HG03558 (cell line): ENCODE data around the gene FGF14.
A peak's percentile ranks its signal among the peaks of the same experiment; 100 is the strongest.

Experiments
- ATAC-seq: cut with Tn5 transposase; IDR thresholded peaks from one replicate; pipeline ENCODE4 v1.9.1; 2021; ENCODE audit warnings: moderate number of reproducible peaks; ENCODE audit not compliant: unreplicated experiment; ENCODE audit errors: extremely low read depth

The FGF14 gene

GRCh38 chr13:101959016-101959415, 442.8 kb downstream of the FGF14 start:
- ATAC-seq: no peak

DNA sequence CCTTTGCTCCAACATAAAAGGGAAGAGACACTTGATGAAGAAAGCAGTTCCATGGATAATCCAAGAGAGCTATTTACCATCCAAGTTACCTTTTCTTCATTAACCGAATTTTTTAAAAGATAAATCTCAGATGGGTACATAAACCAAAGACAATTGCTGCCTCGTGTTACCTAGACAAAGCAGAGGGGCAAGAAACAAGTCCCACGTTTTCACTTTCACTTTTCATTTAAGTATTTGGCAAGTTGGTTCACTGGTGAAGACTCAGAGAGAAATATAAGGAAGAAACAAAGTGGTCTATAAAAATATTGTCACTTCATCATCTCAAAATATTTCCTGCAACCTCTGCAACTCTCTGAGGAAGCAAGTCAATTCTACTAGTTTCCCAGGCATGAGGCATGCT, 446.1 kb downstream of the FGF14 start:
- ATAC-seq: no peak

GRCh38 chr13:101951114-101951513, 450.7 kb downstream of the FGF14 start:
- no peak for ATAC-seq

DNA sequence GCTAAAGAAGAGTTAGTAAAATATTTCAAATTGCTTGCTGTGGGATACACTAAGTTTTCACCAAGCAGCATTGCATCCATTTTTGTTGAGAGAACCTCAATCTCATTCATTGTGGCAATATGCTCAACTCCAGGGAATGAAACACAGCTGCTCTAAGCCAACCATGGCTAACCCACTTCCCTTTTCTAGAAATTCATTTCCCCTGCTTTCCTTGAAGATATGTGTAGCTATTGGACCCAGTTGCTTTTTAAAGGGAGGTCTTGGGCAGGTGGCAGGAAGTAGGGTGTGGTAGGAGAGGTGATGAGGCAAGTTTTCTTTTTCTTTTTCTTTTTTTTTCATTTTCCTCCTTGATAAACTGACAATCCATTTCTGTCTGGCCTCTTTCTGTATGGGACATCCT, 452.2 kb downstream of the FGF14 start:
- ATAC-seq: no peak

DNA sequence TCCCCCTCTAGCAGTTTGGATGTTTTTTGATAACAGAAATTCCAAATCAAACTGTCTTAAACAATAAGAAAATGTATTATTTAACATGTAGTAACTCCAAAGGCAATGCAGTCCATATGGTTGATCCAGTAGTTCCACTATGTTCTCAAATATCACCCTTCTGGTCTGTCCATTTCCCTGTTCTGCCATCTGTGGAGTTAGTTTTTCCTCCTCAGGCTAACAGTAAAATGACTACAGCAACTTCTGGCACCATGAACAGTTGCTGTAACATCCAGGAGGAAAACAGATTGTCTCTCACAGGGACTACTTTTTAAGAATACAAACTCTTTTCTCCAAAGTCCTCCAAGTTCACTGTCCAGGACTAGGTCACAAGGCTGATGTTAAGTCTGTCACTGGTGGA, 455.4 kb downstream of the FGF14 start:
- no peak for ATAC-seq

DNA sequence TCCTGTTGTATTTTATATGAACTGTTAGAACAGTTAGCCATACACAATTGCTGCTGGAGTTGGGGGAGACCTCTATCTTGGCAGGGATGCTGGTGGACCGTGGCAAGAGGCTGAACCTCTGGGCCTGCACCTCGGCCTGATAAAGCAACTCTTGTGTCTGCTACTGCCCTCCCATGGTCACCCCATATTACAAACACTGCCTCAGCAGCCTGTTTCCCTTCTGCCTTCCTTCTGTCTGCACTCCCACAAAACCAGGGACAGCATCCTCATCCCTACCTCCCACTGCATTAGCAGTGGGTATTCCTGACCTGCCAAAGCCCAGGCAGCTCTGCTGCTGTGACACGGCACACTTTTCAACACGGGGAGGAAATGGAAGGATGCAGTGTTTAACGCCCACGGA, 456.4 kb downstream of the FGF14 start:
- no peak for ATAC-seq

GRCh38 chr13:101944521-101944920, 457.3 kb downstream of the FGF14 start:
- ATAC-seq: no peak

DNA sequence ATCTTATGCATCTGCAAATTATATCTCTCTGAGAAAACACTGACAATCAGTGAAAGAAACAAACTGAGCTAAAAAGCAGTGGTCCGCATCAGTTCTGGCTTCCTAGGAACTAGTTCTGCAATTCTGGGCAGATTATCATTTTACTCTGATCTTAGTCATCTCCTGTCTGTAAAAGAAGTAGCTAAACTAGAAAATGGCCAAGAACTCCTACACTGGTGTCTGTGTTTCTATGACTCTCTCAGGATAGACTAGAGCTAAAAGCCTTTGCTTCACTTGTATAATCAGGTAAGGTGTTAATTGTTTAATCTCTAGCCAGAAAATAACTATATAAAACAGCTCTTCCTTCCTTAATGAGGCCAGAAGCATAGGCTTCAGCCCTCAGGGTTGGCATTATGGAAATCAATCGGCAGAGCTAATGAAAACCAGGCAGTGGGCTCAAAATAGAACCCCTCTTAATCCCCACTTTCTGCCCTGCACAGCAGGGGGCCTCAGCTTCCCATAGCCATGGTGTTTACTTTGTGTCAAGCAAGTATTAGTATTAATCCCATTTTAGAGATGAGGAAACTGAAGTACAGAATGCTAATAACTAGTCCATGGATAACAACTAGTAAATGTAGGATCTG, 459.2 kb downstream of the FGF14 start:
- no peak for ATAC-seq

DNA sequence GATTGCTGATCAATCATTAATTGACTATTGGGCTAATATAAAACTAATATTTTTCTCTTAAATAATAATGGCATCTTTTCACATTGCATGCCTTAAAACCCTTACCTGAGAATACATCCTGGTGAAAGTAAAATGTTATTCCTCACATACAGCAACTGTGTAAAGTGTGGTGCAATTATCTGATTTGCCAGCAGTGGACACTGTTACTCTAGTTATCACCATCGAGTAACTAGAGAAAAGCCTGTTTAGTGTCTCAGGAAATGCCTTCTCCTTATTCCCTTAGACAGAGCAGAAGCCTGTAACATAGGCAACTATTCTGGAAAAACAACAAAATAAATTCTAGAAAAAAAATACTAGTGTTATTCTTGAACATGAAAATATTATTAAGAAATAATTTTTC, 459.8 kb downstream of the FGF14 start:
- peak; percentile 68 for ATAC-seq

DNA sequence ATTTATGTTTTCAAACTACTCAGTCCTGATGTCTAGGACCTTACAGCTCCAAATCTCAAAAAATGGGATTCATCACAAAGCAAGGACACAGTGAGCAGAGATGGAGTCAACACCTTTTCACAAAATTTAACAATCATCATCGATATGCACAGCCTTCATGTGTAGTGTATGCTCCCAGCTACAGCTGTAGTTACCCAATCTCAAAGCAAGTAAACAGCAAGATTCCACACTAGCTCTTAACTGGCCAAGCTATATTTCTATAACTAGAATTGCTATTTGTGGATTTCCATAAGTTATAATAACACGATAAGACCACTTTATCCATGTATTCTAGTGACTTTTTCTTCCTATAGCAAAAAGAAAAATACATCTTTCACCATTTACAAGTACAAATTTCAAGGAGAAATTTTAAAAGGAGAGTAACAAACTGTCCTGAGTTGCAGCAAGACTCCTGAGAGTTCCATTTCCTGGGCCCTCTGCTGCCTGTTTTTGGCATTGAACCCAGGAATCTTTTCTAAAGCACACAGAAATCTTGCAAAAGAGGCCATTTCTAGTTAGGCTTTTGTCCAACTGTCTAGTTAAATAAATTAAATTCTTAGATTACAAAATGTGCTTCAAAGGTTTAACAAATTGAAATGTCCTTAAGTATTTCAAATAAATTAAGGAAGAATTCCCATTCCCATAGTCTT, 460.6 kb downstream of the FGF14 start:
- ATAC-seq: no peak

DNA sequence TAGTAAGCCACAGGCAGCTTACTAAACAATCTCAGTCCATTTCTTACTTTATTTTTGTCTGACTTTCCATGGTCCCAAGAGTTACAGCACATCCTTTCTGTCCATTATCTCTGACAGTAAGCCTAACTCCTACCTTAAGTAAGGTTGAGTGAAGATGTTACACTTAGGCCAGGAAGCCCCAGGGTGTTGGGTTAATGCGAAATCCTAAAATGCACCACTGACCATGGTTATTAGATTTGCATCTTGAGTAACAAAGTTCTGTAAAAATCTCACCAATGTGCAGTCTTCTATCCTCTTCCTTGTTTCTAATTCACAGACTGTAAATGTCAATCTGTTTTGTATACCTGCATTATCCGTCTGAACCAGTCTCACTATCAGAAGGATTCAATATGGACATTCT, 462.5 kb downstream of the FGF14 start:
- no peak for ATAC-seq

DNA sequence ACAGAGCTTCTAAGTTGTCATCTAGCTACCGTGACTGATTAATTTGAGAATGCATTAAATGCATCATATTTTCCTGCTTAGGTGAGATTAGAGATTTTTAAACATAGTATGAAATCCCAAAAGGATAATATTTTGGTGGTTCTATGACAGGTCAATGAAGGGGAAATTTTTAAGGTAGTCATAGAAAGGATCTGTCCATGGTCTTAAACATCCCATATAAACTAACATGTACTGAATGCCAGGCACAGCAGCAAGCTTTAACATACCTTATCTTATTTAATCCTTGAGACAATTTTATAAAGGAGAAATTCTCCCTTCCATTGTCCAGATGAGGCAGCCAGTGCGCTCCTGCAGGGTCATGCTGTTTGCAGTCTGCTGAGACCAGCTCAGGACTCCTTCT, 466.0 kb downstream of the FGF14 start:
- ATAC-seq: no peak

- ATAC-seq: no peak
Measured at GRCh38 chr13:101931186-101931585, 470.7 kb downstream of the FGF14 start.

DNA sequence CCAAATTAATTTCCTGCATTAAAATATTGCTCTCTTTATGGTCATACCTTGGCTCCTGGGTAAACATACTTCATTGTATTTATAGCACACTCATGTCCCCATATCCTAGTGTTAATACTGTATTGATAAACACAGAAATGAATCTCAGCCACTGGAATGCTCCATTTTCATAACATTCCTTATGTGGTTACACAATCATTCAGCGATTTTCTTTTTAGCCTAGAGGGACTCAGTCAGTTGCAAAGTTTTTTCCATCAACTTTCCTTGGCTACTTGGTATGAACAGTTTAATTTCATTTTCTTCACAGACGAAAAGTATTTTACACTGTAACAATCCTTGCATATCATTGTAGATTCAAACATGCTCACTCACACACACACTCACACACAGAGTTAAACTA, 471.5 kb downstream of the FGF14 start:
- ATAC-seq: no peak

GRCh38 chr13:101925731-101926130, 476.1 kb downstream of the FGF14 start:
- ATAC-seq: no peak

DNA sequence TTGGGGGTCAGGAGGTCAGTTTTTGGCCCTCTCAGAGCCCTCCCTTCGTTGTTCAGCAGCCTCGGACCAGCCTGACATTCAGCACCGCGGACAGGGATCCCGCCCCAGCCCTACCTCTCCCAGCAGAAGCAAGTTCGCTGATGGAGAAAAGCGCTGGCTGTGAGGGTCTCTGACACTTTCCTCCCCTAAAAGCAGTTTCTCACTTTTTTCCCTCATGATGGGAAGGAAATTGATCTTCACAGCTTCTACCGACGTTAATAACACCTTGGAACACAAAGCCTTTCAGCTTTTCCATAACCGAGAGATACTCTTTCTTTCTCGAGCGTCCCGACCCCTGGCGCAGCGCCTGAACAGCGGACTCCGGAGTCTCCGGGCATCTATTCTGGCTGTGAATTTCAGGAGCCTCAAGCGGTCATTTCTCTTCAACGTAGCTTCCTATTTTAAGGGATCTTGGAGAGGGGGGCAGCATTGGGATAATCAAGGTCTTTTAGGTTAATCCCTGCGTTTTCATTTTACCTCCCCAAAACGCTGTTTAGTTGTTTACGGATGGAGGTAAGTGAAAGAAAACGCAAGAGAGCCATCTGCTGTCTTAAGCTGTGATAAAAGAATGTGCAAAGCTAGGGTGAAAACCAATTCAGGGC, 482.2 kb downstream of the FGF14 start:
- no peak for ATAC-seq

- no peak for ATAC-seq
Measured at GRCh38 chr13:101917833-101918661, 483.8 kb downstream of the FGF14 start.

GRCh38 chr13:101917475-101917810, 484.4 kb downstream of the FGF14 start:
- no peak for ATAC-seq

DNA sequence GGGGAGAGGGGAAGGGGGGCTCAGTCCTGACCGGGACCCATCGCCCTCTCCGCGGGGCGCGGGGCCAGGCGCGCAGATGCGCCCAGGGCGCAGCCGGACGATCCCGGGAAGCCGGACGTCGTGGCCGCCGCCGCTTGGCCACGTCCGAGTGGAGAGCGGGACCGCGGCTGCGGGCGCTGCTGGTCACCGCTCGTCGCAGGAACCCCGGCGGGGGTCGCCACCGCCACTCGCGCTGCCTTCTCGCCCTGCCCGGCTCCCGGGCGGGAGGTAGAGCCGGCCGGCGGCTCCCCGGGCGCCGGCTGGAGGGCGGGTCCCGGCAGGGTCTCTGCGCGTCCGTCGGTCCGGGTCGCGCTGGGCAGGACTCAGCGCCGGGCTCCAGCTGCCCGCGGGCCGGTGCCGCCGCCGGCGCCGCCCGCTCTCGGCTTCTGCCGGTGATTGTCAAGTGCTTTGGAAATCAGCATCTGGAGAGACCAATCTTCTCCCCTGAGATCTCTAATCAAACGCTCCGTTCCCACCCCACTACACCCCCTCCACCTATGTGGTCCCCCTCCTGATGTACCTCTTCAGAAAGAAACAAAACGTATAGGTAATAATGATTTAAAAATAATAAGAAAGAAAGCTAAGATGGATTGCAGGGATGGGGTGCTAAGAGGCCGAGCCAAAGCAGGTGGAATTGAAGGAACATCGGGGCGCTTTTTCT, 484.9 kb downstream of the FGF14 start:
- no peak for ATAC-seq

DNA sequence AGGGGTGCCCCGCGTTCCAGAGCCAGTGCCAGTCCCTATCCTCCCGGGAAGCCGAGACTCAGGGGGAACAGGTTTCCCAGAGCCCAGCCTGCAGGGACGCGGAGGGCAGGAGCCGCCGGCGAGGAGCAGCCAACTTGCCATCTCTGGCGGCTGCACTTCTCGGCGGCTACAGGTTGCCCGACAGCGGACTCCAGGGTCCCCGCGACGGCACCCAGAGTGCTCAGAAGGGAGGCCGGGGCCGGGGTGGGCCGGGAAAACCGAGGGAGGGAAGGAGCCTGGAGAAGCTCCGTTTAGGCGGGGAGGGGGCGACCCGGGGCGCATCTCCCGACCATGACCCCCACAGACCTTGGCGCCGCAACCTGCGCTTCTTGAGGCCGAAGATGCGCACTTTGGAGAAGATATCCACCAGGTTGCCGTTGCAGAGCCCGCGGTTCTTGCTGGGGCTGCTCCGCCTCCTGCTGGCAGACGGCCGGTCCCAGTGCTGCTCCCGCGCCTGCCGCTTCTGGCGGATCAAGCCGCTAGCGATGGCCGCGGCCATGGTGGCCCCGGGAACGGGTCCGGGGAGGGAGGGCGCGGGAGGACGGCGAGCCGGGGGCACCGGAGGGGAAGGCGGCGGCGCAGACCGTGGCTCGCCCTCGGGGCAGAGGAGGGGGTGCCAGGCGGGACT, 485.6 kb downstream of the FGF14 start:
- ATAC-seq: no peak
